KG1 (cell line): Measurements from ENCODE around the gene HDAC1.
A peak's percentile ranks its signal among the peaks of the same experiment; 100 is the strongest.

Source experiments
- DNase-seq: peaks from one replicate; lab custom pipeline; 2025; lab: John Stamatoyannopoulos, UW

Gene HDAC1

DNA sequence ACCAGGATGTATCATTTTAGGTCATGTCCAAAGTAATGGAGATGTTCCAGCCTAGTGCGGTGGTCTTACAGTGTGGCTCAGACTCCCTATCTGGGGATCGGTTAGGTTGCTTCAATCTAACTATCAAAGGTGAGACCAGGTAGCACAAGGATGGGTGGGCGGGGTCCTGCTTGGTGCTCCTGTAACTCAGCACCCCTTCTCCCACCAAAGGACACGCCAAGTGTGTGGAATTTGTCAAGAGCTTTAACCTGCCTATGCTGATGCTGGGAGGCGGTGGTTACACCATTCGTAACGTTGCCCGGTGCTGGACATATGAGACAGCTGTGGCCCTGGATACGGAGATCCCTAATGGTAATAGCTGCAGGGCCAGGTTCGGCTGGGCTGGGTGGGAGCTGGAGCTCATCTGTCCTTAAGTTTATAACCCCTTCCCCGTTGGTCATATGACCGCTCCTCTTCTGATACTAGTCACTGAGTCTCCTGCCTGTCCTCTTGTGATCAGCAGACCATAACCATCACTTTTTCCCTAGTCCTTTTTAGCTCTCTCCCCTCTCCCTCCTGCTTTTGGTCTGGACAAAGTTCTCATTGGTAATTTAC, 38.8 kb downstream of the HDAC1 start:
- DNase-seq: no peak

DNA sequence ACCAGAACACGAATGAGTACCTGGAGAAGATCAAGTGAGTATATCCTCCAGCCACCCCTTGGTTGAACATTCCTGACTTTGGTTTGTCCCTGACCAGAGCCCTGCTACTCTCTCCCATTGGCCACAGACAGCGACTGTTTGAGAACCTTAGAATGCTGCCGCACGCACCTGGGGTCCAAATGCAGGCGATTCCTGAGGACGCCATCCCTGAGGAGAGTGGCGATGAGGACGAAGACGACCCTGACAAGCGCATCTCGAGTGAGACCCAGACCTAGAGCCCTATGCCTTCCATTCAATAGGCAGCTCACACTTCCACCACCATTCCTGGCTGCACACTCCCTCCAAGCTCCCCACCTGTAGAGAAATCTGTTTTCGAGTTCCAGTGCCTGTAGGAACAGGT, 39.7 kb downstream of the HDAC1 start:
- DNase-seq: no peak

DNA sequence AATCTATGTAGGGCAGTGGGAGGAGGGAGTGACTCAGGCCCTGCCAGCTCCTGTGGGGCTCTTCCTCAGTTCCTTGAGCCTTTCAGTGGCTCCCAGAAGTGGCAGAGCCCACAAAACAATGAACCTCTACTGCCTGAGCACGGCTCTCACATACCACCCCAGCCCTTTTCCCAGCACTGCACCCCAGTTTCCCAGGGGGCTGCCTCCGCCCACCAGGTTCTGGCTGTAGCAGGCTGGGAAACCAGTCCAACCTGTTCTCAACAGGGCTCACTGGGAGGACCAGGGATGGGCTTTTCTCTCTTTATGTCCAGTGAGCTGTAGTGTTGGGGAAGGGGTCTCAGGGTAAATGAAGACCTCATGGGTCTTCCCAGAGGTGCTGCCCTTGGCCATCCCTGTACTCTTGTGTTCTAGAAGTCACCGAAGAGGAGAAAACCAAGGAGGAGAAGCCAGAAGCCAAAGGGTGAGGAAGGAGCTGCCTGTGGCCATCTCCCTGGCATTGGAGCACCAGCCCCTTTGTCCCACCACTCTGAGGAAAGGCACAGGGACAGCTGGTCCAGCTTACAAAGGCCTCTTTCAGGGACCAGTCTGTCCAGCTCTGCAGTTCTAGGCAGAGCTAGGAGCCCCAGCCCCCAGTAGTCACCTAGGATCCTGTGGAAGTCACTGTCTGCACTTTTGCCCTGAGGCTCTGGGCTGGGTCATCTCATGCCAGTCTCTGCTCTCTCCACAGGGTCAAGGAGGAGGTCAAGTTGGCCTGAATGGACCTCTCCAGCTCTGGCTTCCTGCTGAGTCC, 40.6 kb downstream of the HDAC1 start:
- no peak for DNase-seq

DNA sequence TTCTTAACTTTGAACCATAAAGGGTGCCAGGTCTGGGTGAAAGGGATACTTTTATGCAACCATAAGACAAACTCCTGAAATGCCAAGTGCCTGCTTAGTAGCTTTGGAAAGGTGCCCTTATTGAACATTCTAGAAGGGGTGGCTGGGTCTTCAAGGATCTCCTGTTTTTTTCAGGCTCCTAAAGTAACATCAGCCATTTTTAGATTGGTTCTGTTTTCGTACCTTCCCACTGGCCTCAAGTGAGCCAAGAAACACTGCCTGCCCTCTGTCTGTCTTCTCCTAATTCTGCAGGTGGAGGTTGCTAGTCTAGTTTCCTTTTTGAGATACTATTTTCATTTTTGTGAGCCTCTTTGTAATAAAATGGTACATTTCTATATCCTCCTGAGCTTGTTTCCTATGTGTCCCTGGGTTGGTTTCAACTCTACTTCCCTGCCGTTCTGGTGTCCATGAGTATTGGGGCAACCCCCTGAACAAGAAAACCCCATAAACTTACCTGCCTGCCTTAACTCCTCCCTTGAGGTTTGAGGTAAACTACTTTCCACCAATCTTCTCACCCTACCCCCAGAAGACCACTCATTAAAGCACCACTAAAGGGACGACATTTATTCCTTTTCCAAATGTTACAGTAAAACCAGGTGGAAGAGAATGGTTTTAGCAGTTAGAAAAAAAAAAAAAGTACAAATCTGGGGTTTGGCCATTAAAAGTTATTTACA, 41.5 kb downstream of the HDAC1 start:
- DNase-seq: no peak

DNA sequence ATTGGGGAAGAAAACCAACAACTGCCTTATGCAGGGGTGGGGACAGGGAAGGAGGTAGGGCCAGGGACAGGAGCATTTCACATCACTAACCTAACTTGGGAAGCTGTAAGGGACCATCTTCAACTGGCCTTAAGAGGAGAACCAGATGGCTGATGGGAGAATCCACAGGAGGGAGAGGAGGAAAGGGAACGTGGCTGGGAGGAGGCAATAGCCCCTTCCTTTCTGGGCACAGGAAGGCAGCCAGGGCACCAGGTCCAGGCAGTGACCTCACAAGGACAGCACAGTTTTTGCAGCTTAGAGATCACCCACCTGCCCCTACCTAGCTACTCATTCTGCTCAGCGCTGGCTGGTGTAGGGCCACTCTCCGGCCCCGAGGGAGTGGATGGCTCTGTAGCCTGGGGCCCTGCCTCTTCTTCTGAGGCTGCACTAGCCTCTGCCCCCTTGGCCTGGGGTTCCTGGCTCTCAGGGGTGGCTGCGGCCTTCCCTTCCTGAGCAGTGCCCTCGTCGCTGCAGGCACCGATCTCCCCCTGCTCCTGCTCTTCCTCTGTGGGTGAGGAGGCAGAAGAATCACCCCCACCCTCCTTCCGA, 42.5 kb downstream of the HDAC1 start:
- DNase-seq: no peak

DNA sequence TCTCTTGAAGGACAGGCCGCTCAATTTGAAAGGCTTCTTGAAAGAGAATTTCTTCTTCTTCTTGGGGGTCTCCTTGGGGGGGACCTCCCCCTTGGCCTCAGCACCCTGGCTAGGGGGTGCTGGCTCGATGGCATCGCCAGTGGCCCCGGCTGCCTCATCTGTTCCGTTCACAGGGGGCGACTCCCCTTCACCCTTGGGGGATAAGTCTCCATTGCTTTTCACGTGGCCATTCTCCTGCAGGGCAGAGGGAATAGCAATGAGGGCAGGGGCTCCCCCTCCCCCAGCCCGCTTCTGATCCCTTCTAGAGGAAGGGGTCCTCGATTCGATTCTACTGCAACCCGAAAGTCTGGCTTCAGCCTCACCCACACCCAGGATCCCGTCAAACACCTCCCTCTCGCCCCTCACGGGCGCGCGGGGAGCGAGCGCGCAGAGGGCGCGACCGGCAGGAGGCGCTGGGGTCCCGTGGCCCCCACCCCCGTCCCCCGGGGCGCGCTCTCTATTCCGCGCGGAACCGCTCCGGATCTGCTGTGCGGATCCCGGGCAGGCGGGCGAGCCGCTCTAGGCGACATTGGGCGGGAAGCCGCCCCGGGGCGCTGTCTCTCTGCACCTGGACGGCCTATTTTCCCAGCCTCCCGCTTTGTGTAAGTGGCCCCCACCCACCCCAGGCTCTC, 43.1 kb downstream of the HDAC1 start:
- DNase-seq: peak; percentile 24

DNA sequence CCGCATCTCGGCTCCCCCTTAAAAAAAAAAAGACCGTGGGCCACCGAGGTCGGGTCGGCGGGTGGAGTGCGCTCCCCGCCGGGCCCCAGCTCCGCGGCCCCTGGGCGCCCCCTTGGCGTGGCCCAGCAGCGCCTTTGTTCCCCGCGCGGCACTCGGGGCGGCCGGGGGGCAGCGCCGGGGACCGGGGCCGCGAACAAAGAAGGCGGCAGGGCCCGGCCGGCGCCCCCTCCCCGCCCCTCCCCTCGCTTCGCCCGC, 43.6 kb downstream of the HDAC1 start:
- no peak for DNase-seq

DNA sequence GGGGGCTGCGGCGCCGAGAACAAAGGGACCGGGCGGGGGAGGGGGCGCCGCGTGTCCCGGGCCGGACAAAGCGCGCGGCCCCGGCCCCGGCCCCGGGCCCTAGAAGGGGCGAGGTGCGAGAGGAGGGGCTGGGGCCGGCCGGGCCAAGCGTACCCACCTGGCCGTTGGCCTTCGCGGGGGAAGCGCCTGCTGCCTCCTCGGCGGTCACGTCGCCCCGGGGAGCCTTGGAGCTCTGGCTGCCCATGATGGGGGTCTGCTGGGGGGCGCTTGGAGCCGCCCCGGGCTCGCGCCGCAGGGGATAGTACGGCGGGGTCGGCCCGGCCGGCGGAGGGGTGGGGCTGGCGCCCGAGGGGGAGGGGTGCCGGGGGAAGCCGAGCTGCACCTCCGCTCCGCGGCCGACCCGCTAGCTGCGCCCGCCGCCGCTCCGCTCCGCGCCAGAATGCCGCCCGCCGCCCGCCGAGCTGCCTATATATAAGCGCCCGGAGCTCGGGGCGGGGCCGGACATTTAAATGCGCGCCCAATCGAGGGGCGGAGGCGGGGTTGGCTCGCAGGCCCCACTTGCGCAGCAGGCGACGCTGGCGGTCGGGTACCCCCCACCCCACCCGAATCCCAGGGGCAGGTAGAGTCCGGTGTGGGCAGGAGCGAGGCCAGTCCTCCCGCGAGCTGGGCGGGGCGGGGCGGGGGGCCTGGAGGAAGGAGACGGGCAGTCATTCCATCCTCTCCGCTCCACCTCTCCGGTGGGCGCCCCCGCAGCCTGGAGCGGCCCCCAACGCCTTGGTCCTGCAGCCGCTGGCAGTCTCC, 44.1 kb downstream of the HDAC1 start, which contains the start of gene MARCKSL1:
Gene MARCKSL1, minus strand, starts transcription at position 444 of the 801 bp plus-strand sequence. Its CDS starts 200 bp downstream, at position 244.
- DNase-seq: no peak

DNA sequence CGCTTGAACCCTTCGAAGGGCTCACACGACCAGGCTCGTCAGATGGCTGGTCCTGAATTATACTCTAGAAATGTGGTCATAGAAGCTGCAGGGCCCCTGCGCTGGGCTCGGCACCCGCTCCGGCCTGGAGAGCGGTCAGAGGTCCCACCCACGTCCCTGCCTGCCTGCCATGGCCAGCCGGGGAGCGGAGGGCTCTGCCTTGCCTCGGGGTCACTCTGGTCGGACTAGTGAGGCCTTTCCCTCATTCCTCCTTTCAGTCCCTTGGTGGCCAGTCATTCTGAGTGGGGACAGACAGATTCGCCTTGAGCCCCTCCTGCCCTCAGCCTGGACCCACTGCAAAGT, 44.7 kb downstream of the HDAC1 start:
- no peak for DNase-seq

DNA sequence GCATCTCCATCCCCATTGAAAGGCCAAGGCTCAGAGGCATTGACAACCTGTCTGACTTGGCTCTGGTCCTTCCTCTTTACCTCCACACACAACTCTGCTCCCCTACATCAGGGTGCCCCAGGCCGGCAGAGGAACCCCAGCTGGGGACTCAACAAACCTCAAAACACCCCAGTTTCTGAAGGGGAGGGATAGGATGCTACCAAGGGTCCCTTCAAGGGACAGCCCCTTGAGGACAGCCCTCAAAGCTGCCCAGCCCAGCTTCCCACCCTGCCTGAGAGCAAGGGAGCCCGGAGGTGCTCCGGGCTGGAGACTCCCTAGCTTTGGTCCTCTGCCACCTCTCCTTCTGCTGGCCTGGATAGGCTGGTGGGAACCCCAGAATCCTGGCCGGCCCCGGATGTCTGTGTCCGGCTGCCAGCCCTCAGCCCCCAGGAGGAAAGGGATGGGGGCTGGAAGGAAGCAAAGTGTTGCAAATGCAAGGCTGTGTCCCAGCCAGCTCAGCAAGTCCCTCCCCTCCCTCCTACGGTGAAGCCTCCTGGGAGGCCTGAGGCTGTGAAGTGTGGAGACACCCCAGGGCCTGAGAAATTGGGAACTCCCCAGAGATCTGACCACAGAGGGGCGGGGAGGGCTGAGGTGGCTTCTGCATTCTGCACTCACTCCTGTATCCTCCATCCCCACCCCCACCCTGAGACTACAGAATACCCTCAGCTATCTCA, 45.2 kb downstream of the HDAC1 start:
- peak; percentile 31 for DNase-seq

DNA sequence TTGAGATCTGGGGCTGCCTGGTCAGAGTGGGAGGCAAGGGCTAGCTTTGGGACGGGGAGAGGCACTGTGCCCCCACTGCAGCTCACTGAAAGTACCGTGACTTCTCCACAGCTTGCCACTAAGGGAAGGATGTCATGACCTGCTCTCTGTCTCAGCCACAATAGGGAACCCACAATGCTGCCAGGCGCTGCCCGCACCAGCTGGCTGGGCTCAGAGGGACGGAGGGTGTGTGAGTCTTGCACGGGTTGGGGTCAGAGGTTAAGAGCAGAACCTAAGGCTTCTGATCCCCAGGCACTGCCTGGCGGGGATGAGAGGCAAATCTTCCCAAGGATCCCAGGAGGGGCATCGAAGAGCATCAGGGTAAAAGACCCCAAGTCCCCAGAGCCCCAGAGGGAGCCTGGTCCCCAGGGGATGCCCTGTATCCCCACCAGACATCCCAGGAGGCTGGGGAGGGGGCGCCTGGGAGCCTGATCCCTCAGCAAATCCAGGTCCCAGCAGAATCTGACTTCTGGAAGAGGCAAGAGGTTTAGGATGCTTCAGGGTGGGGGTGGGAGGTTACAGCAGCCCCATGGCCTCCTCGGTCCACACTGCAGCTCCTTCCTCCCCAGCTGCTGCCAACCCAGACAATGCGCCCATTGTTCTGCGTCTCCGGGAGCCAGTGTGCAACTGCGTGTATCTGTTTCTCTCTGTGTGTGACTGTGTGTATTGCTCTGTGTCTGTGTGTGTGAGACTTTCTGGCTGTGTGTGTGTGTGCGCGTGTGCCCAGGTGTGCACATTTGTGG, 46.2 kb downstream of the HDAC1 start:
- DNase-seq: no peak

DNA sequence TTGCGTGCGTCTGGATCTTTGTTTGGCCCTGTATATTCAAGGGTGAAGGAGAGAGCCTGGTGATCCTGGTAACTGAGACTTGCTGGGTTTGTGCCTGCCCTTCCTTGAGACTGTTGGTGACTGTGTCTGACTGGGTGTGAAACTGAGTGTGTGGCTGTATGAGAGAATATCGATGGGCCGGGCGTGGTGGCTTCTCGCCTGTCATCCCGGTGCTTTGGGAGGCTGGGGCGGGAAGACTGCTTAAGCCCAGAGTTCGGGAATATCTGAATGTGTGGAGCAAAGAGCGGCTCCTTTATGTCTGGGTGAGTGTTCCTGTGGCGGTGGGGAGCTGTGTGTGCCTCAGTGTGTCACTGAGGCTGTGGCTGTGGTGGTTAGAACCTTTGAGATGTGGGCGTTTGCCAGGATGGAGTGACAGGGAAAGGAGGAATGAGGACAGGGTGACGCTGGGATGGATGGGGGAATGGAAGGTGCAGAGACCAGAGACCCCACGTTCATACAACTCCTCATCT, 46.8 kb downstream of the HDAC1 start:
- DNase-seq: no peak

DNA sequence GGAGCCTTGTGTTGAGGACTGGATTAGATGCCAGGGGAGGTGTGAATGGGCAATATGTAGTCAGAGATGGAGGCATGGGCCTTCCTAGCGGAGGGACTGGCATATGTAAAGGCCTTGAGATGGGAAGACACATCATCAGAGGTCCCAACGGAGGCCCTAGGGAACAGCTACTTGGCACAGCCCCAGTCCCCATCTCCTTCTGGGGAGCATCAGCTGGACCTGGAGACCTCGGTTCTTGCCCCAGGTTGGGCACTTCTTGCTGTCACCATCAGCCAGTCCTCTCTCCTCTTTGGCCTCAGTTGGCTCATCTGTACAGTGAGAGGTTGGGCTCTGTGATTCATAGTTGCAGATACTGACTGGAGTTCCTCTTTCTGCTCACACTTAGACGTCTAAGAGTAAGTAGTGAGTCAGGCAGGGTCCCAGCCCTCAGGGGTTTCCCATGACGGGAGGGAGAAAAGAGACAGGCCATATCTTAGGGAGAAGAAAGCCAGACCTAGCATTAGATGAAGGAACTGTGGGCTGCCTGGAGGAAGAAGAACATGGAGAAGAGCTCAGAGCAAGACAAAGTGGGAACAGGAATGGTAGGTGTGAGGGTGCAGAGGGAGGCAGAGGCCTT, 47.6 kb downstream of the HDAC1 start:
- no peak for DNase-seq

DNA sequence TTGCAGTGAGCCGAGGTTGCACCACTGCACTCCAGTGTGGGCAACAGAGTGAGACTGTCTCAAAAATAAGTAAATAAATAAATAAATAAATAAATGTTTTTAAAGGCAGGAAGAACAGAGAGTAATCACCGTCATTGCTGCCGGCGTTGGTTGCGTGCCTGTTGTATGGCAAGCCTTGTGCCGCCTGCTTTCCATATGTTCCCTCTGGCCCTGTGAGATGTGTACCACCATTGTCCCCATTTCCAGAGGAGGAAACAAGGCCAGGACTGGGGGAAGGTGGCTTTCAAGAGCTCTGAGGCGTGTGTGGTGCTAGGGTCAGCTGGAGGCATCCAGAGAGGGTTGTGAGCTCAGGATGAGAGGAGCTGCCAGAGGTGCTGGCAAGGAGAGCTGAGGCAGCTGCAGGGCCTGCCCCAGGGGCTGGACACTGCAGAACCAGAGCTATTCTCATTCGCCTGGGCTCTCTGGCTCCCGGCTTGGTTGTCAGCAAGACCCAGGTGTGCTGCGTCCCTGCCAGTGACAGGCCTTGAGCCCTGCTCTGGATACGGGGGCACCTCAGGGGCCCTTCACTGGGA, 49.4 kb downstream of the HDAC1 start:
- no peak for DNase-seq

DNA sequence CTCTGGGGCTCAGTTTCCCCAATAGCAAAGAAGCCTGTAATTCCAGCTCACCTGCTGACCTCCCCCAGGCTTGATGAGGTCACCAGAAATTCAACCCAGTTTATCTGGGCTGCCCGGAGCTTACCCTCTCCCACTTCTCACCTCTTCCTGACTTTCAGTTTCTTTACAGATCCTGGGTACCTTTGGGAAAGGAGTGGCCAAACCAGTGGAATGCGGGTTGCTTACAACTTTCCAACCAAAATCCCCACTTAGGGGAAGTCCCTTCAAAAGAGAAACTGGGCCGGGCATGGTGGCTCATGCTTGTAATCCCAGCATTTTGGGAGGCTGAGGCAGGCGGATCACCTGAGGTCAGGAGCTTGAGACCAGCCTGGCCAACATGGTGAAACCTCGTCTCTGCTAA, 50.1 kb downstream of the HDAC1 start:
- no peak for DNase-seq

DNA sequence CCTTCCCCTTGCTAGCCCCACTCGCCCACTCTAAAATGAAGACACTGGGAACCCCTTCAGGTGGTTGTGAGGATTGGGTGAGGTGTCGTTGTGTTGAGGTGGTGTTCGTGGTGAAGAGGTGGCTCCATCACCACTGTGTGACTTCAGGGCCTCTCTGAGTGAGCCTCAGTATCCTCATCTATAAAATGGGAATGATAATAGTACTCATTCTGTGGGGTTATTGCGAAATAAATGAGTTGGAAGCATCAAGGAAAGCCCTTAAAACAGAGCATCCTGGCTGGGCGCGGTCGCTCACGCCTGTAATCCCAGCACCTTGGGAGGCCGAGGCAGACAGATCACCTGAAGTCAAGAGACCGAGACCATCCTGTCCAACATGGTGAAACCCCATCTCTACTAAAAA, 50.8 kb downstream of the HDAC1 start:
- DNase-seq: no peak

DNA sequence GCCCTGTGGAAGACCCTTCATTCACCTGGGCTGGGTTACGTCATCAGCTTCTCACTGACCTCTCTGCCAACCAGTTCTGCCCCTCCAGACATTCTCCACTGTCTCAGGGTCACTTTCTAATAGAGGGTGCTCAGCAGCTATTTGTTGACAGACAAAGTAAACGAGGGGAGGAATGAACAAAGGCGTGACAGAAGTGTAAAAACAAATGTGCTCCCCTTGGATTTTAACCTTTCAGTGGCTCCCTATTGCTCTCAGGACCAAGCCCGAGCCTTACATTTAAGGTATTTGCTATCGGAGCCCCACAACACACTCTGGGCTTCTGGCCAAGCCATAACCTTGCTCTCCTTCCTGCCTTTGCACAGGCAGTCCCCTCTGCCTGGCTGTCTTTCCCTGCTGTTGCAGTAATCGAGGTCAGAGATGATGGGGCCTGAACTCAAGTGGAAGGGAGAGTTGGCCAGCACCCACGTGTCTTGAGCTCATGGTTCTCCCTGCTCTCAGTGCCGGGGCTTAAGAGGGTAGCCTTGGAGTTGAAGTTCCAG, 53.5 kb downstream of the HDAC1 start:
- DNase-seq: peak; percentile 17

DNA sequence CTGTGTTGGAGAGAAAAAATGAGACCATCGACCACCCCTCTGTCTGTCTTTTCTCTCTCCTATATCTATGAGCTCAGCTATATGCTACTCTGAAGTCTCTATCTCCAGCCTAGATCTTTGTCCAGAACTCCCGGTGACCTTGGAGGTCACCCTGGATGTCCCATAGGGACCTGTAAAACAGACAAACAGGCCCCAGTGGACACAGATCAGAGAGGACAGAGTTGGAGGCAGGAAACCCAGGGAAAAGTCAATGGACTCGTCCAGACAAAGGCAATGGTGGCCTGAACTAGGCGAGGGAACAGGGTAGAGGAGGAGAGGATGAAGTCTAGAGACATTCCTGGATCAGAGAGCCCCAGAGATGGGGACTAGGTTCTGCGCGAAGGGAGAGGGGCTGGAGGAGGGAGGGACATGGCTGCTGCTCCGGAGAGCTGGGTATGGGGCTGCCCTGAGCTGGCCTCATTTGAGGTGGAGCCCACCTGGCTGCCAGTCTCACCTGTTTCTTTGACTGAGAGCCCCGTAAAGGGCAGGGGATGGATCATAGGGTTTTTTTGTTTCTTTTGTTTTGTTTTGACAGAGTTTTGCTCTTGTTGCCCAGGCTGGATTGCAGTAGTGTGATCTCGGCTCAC, 54.8 kb downstream of the HDAC1 start:
- no peak for DNase-seq
